ENCODE results near the gene TTLL13.
"Not testable (repeated sequence)": the region's sequence is repeated elsewhere in the genome, so short reads cannot be mapped to it uniquely, and the experiment has no call there.

Gene TTLL13

GRCh38 chr15:90295270-90295648, 45.9 kb downstream of the TTLL13 start:
- Histone ChIP-seq H3K9me3 (replicated peaks; ENCODE audit: insufficient read depth, low read length) (no peaks in the 10 kb centered on the region), H3K79me2 (ENCODE audit: low read length) (no peaks in the 10 kb centered on the region), H3K4me1 (ENCODE audit: low read length) (peaks cover 5% of the 10 kb centered on the region; the same call in 1 of the 2 replicates), H3K4me2 (ENCODE audit: low read depth, low read length) (no peak overlapping the region), H3F3A (ENCODE audit: insufficient read depth, low read length) (peaks cover 12% of the 10 kb centered on the region), H3K27ac (ENCODE audit: low read length) (no peak overlapping the region), H3K4me3 (ENCODE audit: low read length) (no peak overlapping the region), H3K9ac (ENCODE audit: low read length) (no peak overlapping the region), H4K20me1 (ENCODE audit: insufficient read depth, low read length) (no peaks in the 10 kb centered on the region), H3K9me2 (replicated peaks; ENCODE audit: insufficient read depth, low read length) (no peaks in the 10 kb centered on the region), H2AFZ (ENCODE audit: low read length) (no peak overlapping the region), H3K36me3 (replicated peaks; ENCODE audit: insufficient read depth, low read length) (no peaks in the 10 kb centered on the region), H3K27me3 (replicated peaks; ENCODE audit: insufficient read depth, low read length) (peaks cover 10% of the 10 kb centered on the region)
- TF ChIP-seq EZH2phosphoT487 (IDR thresholded peaks at IDR 0.05; ENCODE audit: low read length) (no peak), EZH2 (optimal IDR thresholded peaks at IDR 0.05; ENCODE audit: low read depth, low read length) (no peak), CTCF (IDR thresholded peaks at IDR 0.05; ENCODE audit: low read length) (no peak)
- DNase-seq = no peak

- not testable (repeated sequence) for H3K27ac ChIP-seq (ENCODE audit: low read length)
- peak overlapping the region; percentile 30; the same call in 1 of the 2 replicates for H3K4me2 ChIP-seq (ENCODE audit: low read depth, low read length)
These were observed 47.0 kb downstream of the TTLL13 start for GRCh38 chr15:90296316-90296884.

GRCh38 chr15:90297021-90297420, 47.7 kb downstream of the TTLL13 start:
- DNase-seq = peak; percentile 60
- no peaks in the 10 kb centered on the region for H3K9me3 ChIP-seq (replicated peaks; ENCODE audit: insufficient read depth, low read length)
- no peak overlapping the region for H3K4me3 ChIP-seq (ENCODE audit: low read length)
- H3K4me2 ChIP-seq (ENCODE audit: low read depth, low read length) = peak overlapping the region; percentile 30
- peaks cover 5% of the 10 kb centered on the region; the same call in 1 of the 2 replicates for H3K4me1 ChIP-seq (ENCODE audit: low read length)
- TF ChIP-seq CTCF (IDR thresholded peaks at IDR 0.05; ENCODE audit: low read length) = no peak
- no peak for TF ChIP-seq EZH2phosphoT487 (IDR thresholded peaks at IDR 0.05; ENCODE audit: low read length)
- no peak for TF ChIP-seq EZH2 (optimal IDR thresholded peaks at IDR 0.05; ENCODE audit: low read depth, low read length)
- no peaks in the 10 kb centered on the region for H3K79me2 ChIP-seq (ENCODE audit: low read length)
- no peak overlapping the region for H3K27ac ChIP-seq (ENCODE audit: low read length)
- H3K36me3 ChIP-seq (replicated peaks; ENCODE audit: insufficient read depth, low read length) = no peaks in the 10 kb centered on the region
- H3K9me2 ChIP-seq (replicated peaks; ENCODE audit: insufficient read depth, low read length) = no peaks in the 10 kb centered on the region
- H3F3A ChIP-seq (ENCODE audit: insufficient read depth, low read length) = peaks cover 12% of the 10 kb centered on the region
- no peak overlapping the region for H3K9ac ChIP-seq (ENCODE audit: low read length)
- peaks cover 10% of the 10 kb centered on the region for H3K27me3 ChIP-seq (replicated peaks; ENCODE audit: insufficient read depth, low read length)
- no peak overlapping the region for H2AFZ ChIP-seq (ENCODE audit: low read length)
- H4K20me1 ChIP-seq (ENCODE audit: insufficient read depth, low read length) = no peaks in the 10 kb centered on the region

More at GRCh38 chr15:90296316-90296884, 47.0 kb downstream of the TTLL13 start:
- DNase-seq; H2AFZ ChIP-seq (ENCODE audit: low read length); H3K79me2 ChIP-seq (ENCODE audit: low read length); H3K4me3 ChIP-seq (ENCODE audit: low read length); H3K9ac ChIP-seq (ENCODE audit: low read length); H3K9me3 ChIP-seq (replicated peaks; ENCODE audit: insufficient read depth, low read length); H4K20me1 ChIP-seq (ENCODE audit: insufficient read depth, low read length); H3K36me3 ChIP-seq (replicated peaks; ENCODE audit: insufficient read depth, low read length); H3K4me1 ChIP-seq (ENCODE audit: low read length); H3K9me2 ChIP-seq (replicated peaks; ENCODE audit: insufficient read depth, low read length): not testable (repeated sequence)
- peaks cover 10% of the 10 kb centered on the region for H3K27me3 ChIP-seq (replicated peaks; ENCODE audit: insufficient read depth, low read length)
- peaks cover 12% of the 10 kb centered on the region for H3F3A ChIP-seq (ENCODE audit: insufficient read depth, low read length)

GRCh38 chr15:90300541-90300940, 51.2 kb downstream of the TTLL13 start:
- Histone ChIP-seq H4K20me1 (ENCODE audit: insufficient read depth, low read length) (no peaks in the 10 kb centered on the region), H3K79me2 (ENCODE audit: low read length) (no peaks in the 10 kb centered on the region), H3K9me3 (replicated peaks; ENCODE audit: insufficient read depth, low read length) (no peaks in the 10 kb centered on the region), H2AFZ (ENCODE audit: low read length) (no peak overlapping the region), H3K27ac (ENCODE audit: low read length) (no peak overlapping the region), H3F3A (ENCODE audit: insufficient read depth, low read length) (peaks cover 12% of the 10 kb centered on the region), H3K4me3 (ENCODE audit: low read length) (no peak overlapping the region), H3K9ac (ENCODE audit: low read length) (no peak overlapping the region), H3K9me2 (replicated peaks; ENCODE audit: insufficient read depth, low read length) (no peaks in the 10 kb centered on the region), H3K36me3 (replicated peaks; ENCODE audit: insufficient read depth, low read length) (no peaks in the 10 kb centered on the region), H3K27me3 (replicated peaks; ENCODE audit: insufficient read depth, low read length) (peaks cover 5% of the 10 kb centered on the region), H3K4me2 (ENCODE audit: low read depth, low read length) (no peak overlapping the region), H3K4me1 (ENCODE audit: low read length) (peaks cover 5% of the 10 kb centered on the region; the same call in 1 of the 2 replicates)
- no peak for TF ChIP-seq EZH2phosphoT487 (IDR thresholded peaks at IDR 0.05; ENCODE audit: low read length)
- no peak for TF ChIP-seq EZH2 (optimal IDR thresholded peaks at IDR 0.05; ENCODE audit: low read depth, low read length)
- no peak for TF ChIP-seq CTCF (IDR thresholded peaks at IDR 0.05; ENCODE audit: low read length)
- DNase-seq = no peak
